ENCODE results near the gene TET2.

Gene TET2

DNA sequence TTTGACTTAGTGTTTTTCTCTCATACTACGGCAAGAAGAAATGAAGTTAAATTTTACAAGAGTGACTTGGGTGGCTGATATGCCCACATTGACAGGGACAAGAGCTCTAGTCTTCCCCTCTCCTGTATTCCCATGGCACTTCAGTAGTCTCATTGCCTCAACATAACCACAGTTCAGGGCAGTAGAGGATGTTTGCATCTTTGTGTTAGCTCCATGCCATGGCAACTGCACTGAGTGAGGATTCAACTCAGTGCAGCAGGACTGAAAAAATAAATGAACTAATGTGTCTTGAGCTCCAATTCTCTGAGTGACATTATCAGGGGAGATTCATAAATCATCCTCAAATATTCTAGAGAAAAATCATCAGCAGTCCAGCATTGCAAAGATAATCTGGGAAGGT, 78.8 kb downstream of the TET2 start:
- no peak for DNase-seq
- TF ChIP-seq CTCF (IDR thresholded peaks at IDR 0.05; ENCODE audit: low read depth, low read length): no peak
- no peaks in the 10 kb centered on the region for H3K36me3 ChIP-seq
- no peaks in the 10 kb centered on the region for H3K27me3 ChIP-seq
- H3K4me1 ChIP-seq: no peaks in the 10 kb centered on the region; the same call in 1 of the 2 replicates
- no peak overlapping the region for H3K4me3 ChIP-seq (ENCODE audit: low read depth, low read length)
- no peaks in the 10 kb centered on the region for H3K9me3 ChIP-seq

DNA sequence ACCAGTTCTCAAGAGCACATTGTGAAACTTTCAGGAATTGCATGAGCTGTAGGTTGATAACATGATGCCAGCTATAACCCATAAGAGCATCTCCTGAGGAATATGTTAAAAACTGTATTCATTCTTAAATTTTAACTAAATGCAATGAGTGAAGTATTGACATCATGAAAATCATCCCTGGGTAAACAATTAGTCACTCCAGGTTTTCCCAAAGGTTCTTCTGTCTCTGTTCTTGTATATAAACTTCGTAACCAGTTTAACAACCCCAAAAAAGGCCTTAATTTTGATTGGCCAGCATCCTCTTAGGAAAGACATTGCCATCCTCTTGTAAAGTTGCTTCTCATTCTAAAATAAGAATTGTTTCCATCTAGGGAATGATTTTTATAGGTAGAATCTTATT, 80.4 kb downstream of the TET2 start:
- no peak for DNase-seq
- Histone ChIP-seq H3K36me3 (no peaks in the 10 kb centered on the region), H3K9me3 (no peaks in the 10 kb centered on the region), H3K4me1 (no peaks in the 10 kb centered on the region; the same call in 1 of the 2 replicates), H3K4me3 (ENCODE audit: low read depth, low read length) (no peak overlapping the region), H3K27me3 (no peaks in the 10 kb centered on the region)
- no peak for TF ChIP-seq CTCF (IDR thresholded peaks at IDR 0.05; ENCODE audit: low read depth, low read length)

GRCh38 chr4:105230287-105230686, 83.6 kb downstream of the TET2 start:
- no peak for DNase-seq
- no peaks in the 10 kb centered on the region for H3K9me3 ChIP-seq
- no peak overlapping the region for H3K4me3 ChIP-seq (ENCODE audit: low read depth, low read length)
- H3K27me3 ChIP-seq: no peaks in the 10 kb centered on the region
- peaks cover 8% of the 10 kb centered on the region for H3K36me3 ChIP-seq
- H3K4me1 ChIP-seq: peaks cover 16% of the 10 kb centered on the region
- no peak for TF ChIP-seq CTCF (IDR thresholded peaks at IDR 0.05; ENCODE audit: low read depth, low read length)

DNA sequence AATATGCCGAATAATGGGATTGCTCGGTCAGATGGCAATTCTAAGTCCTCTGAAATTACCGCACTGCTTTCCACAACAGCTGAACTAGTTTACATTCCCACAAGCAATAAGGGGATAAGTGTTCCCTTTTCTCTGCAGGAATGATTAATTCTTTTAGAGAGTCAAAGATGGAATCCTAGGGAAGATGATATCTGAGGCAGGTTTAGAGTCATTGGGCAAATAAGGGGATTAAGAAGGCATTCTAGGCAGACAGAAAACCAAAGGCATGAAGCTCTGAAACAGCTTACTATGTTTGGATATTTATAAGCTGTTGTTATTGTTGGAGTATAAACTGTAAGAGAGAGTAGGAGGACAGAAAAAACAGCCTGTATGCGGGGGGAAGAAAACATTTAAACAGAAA, 85.7 kb downstream of the TET2 start:
- Histone ChIP-seq H3K4me3 (ENCODE audit: low read depth, low read length) (no peak overlapping the region), H3K36me3 (peaks cover 23% of the 10 kb centered on the region), H3K9me3 (no peaks in the 10 kb centered on the region), H3K4me1 (peaks cover 16% of the 10 kb centered on the region), H3K27me3 (no peaks in the 10 kb centered on the region)
- DNase-seq: no peak
- no peak for TF ChIP-seq CTCF (IDR thresholded peaks at IDR 0.05; ENCODE audit: low read depth, low read length)

GRCh38 chr4:105234582-105234981, 87.9 kb downstream of the TET2 start:
- H3K36me3 ChIP-seq: peaks cover 28% of the 10 kb centered on the region
- peak; percentile 55 for DNase-seq
- TF ChIP-seq CTCF (IDR thresholded peaks at IDR 0.05; ENCODE audit: low read depth, low read length): no peak

GRCh38 chr4:105236202-105236915, 89.7 kb downstream of the TET2 start:
- Histone ChIP-seq H3K4me3 (ENCODE audit: low read depth, low read length) (no peak overlapping the region), H3K4me1 (peaks cover 16% of the 10 kb centered on the region), H3K27me3 (no peaks in the 10 kb centered on the region), H3K9me3 (no peaks in the 10 kb centered on the region), H3K36me3 (peaks cover 34% of the 10 kb centered on the region)
- TF ChIP-seq CTCF (IDR thresholded peaks at IDR 0.05; ENCODE audit: low read depth, low read length): no peak
- DNase-seq: no peak

More at GRCh38 chr4:105234582-105234981, 87.9 kb downstream of the TET2 start:
- H3K27me3 ChIP-seq: no peaks in the 10 kb centered on the region
- peaks cover 16% of the 10 kb centered on the region for H3K4me1 ChIP-seq
- H3K9me3 ChIP-seq: no peaks in the 10 kb centered on the region
- no peak overlapping the region for H3K4me3 ChIP-seq (ENCODE audit: low read depth, low read length)
